ENCODE measurements around the gene NAGA.
A peak's percentile ranks its signal among the peaks of the same experiment; 100 is the strongest.
"Not testable (repeated sequence)": the region's sequence is repeated elsewhere in the genome, so short reads cannot be mapped to it uniquely, and the experiment has no call there.

Gene NAGA

GRCh38 chr22:42076764-42077485 lies 6.3 kb upstream of the NAGA start:
- DNase-seq (ENCODE audit: insufficient read length, low spot score) (no peak), FAIRE-seq (no peak)

- DNase-seq (ENCODE audit: insufficient read length, low spot score) (no peak), FAIRE-seq (no peak)
Measured at GRCh38 chr22:42074846-42075676, 4.4 kb upstream of the NAGA start.

- DNase-seq (ENCODE audit: insufficient read length, low spot score) = peak; percentile 27
- FAIRE-seq = peak; percentile 33
Measured at GRCh38 chr22:42074132-42074811, 3.7 kb upstream of the NAGA start, which contains the start of gene PHETA2. PHETA2 (plus strand) TSS chr22:42074248; CDS start chr22:42077294, 3,046 bp downstream.

- no peak for DNase-seq (ENCODE audit: insufficient read length, low spot score)
- FAIRE-seq = no peak
Measured at GRCh38 chr22:42073621-42074041, 3.0 kb upstream of the NAGA start.

- no peak for FAIRE-seq
- no peak for DNase-seq (ENCODE audit: insufficient read length, low spot score)
Measured at GRCh38 chr22:42072606-42073330, 2.2 kb upstream of the NAGA start.

- not testable (repeated sequence) for FAIRE-seq; DNase-seq (ENCODE audit: insufficient read length, low spot score)
Measured at GRCh38 chr22:42071508-42071907, 896 bp upstream of the NAGA start.

GRCh38 chr22:42069801-42070516 lies 653 bp downstream of the NAGA start:
- FAIRE-seq (no peak), DNase-seq (ENCODE audit: insufficient read length, low spot score) (peak; percentile 43)

- FAIRE-seq (no peak), DNase-seq (ENCODE audit: insufficient read length, low spot score) (no peak)
Measured at GRCh38 chr22:42068291-42068690, 2.3 kb downstream of the NAGA start.

- DNase-seq (ENCODE audit: insufficient read length, low spot score) (no peak), FAIRE-seq (no peak)
Measured at GRCh38 chr22:42067671-42068251, 2.9 kb downstream of the NAGA start.

- DNase-seq (ENCODE audit: insufficient read length, low spot score) (no peak), FAIRE-seq (no peak)
Measured at GRCh38 chr22:42066937-42067336, 3.7 kb downstream of the NAGA start.

GRCh38 chr22:42066126-42066761 lies 4.4 kb downstream of the NAGA start:
- FAIRE-seq (no peak), DNase-seq (ENCODE audit: insufficient read length, low spot score) (no peak)

GRCh38 chr22:42065438-42066125 lies 5.0 kb downstream of the NAGA start:
- DNase-seq (ENCODE audit: insufficient read length, low spot score) (no peak), FAIRE-seq (no peak)

GRCh38 chr22:42064629-42065028 lies 6.0 kb downstream of the NAGA start:
- DNase-seq (ENCODE audit: insufficient read length, low spot score) (no peak), FAIRE-seq (no peak)

- FAIRE-seq (no peak), DNase-seq (ENCODE audit: insufficient read length, low spot score) (no peak)
Measured at GRCh38 chr22:42062506-42063170, 8.0 kb downstream of the NAGA start.

GRCh38 chr22:42061041-42061440 lies 9.6 kb downstream of the NAGA start:
- FAIRE-seq (no peak), DNase-seq (ENCODE audit: insufficient read length, low spot score) (no peak)

- DNase-seq (ENCODE audit: insufficient read length, low spot score) (no peak), FAIRE-seq (no peak)
Measured at GRCh38 chr22:42060489-42060888, 10.1 kb downstream of the NAGA start.

- no peak for FAIRE-seq
- no peak for DNase-seq (ENCODE audit: insufficient read length, low spot score)
Measured at GRCh38 chr22:42056757-42057511, 13.7 kb downstream of the NAGA start.

Data from GM19239 (cell line).